ENCODE results near the gene ALDH1A1.

The ALDH1A1 gene

DNA sequence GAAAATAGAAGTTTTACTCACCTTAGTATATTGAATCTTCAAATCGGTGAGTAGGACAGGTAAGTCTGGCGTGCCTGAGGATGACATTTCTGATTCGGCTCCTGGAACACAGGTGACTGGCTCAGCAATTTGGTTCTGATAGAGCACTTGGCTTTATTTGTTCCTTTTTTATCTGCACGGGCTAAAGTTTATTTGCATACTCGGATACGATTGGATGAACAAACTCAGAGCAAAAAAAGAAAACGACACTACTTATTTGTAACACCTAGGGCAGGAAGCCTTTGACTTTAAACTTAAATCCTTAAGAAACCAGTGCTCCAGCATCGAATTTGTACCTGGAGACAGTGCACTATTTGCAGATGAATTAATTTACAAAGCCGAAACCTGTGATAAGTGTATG, at the start of gene ALDH1A1:
TSS of gene ALDH1A1 (minus strand) at position 140 of the 400 bp plus-strand sequence. CDS start at position 87, 53 bp downstream.
- DNase-seq = peak; percentile 69

DNA sequence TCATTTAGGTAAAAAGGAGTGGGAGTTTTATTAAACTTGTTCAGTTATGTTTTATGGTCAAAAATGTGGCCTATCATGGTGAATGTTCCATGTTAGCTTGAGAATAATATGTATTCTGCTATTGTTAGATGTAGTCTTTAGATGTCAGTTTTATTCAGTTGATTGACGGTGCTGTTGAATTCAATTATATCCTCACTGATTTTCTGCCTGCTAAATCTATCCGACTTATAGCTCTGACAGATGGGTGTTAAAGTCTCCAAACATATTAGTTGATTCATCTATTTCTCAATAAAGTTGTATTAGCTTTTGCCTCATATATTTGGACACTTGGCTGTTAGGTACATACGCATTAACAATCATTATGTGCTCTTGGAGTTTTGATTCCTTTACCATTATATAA, 49.0 kb upstream of the ALDH1A1 start:
- no peak for DNase-seq

DNA sequence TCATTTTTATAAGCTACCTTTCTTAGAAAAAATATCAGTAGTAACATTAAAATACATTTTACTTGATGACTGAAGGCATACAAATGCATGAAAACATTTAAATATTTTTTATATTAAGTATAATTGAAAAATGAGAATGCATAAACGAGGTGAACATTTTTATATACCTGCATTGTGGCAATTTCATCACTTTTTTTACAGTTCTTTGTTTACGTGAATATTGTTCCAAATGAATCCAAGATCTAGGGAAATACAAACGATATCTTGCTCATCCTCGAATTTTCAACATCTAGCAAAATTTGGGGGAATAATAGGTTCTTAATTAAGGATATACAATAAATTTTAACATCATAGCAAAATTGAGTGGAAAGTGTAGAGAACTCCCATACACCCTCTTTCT, 45.5 kb upstream of the ALDH1A1 start:
- DNase-seq = no peak

DNA sequence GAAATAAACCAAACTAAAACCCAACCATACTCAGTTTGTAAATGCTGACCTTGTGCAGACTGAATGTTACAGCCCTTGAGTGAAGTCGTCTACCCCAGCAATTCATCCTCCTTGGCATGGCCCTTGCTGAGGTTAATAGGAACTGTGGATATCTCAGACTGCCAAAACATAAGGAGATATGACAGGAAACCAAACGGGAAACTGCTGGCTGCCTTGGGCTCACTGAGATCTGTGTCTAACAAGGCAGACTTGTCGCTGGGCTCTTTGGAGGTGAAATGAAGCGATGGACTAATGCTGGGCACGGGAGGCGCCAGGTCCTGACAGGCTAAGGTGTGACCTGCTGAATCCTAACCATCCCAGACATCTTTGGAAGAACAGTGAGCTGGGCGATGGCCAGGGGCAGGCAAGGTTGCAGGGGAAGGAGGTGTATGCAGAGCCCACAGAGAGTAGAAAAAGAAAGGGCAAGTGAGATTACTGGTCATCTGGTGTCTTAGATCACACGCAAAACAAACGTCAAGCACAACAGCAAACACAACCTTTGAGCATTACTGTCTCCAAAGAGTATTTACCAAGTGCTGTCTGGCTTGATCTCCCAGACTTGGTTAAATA, 44.6 kb upstream of the ALDH1A1 start:
- no peak for DNase-seq

DNA sequence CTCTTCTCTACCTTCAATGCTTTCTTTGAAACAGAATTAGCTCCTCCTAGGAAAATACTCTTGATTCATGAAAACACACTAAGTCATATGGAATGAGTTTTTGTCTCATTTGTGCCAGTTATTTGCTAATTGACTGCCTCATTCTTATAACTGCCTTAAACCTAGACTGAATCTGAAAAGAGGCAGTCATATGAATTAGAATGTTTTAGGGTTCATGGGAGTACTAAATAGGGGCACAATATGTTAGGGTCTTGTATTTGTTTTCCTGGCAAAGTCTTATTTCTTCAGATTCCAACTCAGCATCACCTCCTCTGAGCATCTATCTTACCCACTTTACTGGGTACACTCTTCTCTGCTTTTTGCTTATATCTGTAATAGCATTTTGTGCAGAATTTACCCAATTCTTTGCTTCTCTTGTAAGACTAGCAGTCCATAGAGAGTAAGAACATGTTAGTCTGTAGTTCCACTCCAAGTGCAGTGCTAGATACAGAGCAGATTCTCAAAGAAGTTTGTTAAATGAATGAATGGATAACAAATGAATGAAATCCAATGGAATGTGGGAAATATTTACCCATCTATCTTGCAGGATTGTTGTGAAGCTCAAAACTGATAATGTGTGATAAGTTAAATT, 43.9 kb upstream of the ALDH1A1 start:
- no peak for DNase-seq

DNA sequence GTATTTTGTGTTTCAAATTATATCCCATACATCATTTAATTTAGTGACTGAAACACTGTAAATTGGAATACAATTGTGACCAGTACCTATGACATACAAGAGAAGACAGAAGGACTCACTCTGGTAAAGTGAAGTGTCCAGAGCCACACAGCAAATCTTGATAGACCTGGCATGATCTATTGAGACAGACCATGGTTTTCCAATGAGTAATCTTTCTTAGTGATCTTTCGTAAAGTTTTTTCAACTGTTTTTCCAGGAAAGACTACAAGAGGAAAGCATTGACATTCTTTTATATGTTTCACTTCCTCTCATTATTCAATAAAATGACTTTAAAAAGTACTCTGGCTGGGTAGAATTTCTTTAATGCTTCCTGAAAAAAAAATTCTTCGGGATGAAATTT, 43.3 kb upstream of the ALDH1A1 start:
- DNase-seq = no peak

DNA sequence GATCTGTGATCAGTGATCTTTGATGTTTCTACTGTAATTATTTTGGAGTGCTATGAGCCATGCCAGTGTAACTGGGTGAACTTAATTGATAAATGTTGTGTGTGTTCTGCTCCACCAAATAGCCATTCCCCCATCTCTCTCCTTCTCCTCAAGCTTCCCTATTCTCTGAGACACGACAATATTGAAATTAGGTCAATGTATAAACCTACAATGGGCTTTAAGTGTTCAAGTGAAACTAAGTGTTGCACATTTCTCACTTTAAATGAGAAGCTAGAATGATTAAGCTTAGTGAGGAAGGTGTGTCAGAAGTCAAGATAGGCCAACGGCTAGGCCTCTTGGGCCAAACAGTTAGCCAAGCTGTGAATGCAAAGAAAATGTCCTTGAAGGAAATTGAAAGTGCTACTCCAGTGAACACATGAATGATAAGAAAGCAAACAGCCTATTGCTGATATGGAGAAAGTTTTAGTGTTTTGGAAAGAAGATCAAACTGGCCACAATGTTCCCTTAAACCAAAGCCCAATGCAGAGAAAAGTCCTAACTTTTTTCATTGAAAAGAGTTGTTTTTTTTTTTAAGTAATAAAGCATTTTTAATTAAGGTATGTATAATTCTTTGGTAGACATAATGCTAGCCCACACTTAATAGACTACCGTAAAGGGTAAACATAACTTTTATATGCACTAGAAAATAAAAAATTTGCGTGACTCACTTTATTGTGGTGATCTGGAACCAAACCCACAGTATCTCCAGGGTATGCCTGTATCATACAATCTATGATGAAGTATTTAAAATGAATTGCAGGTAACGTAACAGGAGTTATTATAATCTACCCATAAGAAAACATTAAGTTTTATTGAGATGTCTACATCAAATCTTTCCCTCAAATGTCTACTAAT, 42.5 kb upstream of the ALDH1A1 start:
- DNase-seq = no peak

DNA sequence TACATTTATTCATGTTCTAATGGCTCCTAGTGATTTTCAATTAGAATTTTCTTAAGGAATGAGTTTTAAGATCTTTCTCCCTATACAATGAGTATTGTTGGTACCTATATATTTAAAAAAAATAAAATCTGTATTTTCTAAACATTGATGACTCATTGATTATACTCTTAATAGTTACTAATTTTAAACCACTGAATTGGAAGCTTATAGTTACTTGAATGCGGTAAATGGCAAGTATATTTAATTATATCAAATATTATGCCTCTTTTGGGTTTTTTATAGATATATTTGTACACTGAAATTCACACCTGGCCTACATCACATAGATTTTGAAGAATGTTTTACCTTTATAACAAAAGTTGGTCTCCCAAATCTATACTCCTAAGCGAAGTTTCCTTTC, 38.9 kb upstream of the ALDH1A1 start:
- no peak for DNase-seq

DNA sequence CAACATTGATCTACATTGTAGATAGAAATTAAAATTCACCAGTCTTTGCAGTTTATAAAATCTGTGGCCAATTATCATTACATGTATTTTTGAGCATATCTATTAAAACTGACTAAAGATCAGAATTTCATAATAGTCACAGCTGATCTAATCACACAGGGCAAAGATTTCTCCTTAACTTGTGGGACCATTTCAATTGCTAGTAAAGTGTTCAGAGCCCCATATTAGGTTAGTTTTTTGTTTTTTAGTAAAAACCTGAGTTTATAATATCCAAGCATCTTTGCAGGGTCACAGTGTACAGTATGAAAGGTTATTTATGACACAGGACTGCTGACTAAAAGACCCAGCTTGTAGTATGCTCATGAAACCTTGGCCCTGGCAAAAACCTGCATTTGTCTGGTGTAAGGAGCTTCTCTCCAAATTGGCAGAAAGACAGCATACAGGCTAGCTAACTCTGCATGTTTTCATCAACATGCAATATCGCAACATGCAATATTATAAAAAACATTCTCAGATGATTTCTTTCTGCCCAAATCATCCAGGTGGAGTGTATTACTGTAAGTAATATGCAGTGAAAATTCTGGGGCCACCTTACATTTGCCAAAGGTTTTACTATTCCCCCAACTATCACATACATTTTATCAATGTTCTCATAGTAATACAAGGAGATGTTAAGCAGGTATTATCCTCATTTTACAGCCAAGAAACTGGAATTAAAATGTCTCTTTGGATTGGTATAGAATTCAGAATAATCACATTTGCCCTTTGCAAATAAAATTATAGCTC, 37.7 kb upstream of the ALDH1A1 start:
- no peak for DNase-seq

DNA sequence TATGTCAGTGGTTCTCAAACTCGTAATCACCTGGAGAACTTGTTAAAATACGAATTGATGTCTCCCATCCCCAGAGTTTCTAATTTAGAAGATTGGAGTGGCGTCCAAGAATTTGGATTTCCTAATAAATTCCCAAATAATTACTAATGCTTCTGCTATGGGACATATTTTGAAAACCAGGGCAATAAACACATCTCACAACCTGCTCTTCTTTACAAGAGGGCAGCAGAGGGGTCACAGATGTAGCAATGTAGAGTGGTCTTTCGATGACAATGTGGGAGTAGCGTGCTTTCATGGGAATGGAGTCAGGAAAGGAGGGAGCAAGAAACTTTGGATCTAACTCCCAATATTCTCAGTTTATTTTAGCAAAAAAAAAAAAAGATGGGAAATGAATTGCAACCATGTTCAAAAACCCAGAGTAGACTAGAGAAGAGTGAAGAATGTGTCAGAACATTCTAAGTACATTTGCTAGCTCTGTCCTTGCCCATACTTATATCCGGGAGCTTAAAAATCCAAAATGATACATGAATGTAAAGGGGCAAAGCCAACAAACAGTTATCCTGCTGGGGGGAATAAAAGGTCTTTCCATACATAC, 33.8 kb upstream of the ALDH1A1 start:
- DNase-seq = no peak

DNA sequence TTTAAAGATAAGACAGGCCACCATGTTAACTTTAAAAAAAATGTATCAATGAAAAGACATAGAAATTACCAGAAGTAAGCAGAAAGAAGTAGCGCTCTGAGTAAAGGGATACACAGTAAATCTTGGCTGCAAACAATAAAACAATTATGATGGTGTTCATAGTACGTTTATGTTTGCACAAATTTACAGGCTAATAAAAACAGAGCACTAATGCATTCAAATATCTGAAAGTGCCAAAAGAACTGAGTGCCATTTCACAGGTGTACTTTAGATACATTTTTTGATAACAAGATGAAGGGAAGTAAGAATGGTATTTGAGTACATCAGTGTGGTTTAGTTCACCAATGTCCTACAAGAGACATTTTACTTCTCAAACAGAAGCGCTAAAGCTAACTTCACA, 32.9 kb upstream of the ALDH1A1 start:
- no peak for DNase-seq

DNA sequence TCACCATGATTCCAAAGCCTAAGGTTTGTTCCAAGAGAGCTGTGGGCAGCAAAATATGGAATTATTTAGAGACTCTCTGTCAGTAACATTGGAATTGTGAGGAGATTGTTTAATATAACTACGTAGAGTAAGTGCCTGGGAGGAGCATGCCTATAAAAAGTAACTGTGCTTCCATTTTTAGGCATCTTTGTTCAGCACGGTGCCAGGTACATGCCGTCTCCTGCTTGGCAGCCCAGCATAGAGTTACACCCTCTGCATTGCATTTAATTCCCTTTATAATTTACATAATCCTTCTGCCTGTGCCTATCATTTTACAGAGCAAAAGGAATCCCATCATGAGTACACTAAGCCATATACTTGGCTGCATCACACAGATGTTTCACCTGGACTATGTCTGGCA, 32.1 kb upstream of the ALDH1A1 start:
- no peak for DNase-seq

DNA sequence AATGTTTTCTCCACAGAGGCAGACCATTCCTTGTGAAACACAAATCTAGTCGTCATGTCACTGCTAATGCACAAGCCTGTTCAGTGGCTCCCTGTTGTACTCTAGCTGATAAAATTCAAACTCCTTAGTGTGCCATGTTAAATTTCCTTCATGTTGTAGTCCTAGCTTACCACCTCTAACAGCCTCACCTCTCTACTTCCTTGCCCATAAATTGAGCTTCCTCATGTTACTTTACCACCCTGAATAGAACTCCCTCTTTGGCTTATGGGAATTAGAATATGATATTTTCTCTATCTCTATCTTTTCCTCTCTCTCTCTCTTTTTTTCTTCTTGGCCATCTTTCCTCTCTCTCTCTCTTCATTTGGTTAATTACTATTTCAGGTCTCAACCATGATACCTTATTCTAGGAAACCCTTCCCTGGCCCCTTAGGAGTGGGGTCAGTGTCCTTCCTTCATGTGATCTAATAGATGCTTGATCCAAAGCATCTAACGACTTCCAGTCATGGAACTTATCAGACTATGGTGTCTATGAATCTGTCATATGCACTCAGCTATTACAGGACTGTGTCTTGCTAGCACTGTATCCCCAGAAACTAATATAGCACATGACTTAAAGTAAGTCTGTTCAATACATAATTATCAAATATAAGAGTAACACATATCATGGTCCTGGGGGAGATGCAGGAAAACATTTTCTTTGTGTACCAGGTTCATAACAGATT, 31.5 kb upstream of the ALDH1A1 start:
- no peak for DNase-seq

DNA sequence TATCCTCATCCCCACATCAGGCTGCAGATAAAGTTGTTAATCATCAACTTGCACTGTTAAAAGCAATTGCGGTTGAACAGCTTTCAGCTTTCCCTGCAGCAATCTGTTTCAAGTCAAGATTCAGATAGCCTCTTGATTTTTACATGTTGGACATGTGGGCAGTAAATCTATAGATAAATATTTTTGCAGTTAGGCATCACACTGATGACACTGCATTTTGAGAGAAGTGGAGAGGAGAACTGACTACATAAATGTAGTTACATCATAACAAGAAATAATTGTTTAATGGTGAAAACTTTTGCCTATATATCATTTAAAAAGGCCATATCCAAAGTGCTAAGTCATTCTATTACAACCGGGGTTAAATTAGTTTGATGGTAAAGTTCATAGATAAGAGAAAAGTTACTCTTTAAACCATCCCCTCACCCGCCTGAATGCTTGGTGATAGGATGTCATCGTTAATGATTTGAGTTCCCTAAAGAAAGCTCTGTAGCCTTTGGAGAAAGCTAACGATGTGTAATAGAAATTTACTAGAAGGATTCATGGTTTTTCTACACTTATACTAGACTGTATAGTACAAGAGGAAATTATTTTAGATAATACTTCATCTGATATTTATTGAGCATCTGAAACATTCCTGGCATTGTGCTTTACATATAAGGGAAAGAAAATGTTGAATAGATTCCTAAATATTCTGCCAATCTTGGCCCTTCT, 30.8 kb upstream of the ALDH1A1 start:
- DNase-seq = no peak

DNA sequence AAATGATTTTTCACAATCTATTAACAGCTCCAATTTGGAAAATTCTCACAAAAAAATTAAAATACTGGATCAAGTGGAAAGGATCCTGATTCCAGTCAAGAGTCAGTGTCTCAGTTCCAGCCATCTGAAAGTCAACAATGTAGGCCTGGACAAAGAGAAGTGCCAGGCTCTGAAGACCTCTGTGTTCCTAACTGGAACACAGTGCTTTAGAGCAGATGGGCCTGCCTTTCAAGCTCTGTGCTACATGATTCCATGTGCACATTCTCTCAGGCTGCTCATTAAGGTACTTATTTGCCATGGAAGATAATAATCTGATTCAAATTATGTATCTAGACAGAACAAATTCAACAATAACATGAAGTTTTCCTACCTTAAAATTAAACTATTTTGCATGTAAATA, 30.2 kb upstream of the ALDH1A1 start:
- DNase-seq = no peak

DNA sequence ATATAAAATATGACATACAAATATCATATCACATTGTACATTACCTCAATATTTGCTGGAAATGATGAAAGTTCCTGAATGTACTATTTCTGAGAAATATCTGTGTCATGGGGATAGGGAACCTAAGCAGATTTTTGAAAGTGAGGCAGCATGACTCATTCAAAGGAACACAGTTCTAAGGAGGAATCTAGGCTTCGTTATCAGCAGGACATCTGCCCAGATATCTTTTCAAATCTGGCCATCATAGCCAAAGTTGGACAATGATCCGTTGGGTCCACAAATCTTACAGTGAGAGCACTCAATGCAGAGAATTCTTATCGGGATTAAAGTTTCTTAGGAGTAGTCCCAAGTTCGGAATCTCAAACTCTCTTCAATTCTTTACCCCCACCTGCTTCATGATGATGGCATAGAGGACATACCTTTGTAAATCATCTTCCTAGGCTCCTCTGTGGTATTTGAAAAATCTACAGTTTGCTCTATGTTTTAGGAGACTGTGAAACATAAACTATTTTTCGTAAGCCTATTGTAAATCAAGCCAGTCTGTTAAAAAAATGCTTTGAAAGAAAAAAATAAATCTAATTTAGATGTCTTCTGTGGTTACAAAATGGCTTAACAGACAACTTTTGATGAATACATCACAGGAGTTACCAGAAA, 29.4 kb upstream of the ALDH1A1 start:
- DNase-seq = no peak

DNA sequence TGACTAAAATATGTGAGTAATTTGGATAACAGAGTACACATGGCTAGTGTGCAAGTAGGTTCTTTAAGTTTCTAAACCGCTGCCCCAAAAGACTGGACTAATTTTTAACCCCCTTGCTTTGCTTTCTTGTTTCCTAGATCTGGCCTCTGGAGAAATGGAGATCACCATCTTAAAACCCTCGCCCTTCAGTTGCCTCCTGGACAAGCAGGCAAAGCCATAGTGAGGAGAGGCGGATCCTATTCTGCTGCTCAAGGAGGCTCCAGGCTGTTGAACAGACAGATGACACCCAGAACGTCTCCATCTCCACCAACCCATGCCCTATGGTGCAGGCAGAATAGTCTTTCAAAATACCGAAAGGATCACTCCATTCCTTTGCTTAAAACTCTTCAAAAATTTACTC, 28.6 kb upstream of the ALDH1A1 start:
- no peak for DNase-seq

DNA sequence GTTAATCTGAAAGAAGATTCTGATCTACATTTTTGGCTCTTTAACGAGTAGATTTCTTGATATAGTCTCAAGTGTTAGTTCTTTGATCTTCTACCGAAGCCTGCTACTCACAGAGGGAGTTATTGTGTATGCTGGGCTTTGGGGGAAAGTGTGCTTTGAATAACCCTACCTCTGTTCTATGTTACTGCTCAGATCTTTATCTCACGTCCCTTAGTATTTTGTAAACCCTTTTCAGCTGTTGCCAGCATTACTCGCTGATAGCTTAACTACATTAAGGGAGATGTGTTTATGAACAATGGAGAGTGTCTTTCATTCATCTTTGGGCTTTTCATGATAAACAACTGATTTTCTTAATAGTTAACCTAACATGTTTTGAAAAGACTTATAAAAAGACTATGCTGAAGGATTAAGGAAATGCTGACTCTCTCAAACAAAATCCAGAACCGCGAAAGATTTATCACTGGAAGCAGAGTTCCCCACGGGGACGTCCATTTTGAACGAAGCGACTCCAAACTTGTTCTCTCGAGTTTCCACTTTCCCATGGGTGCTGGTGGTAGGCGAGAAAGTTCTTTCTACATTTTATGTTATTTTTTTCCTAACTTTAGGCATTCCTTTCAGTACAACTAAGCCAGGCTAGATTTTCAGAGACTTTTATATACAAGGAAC, 27.9 kb upstream of the ALDH1A1 start:
- DNase-seq = no peak

DNA sequence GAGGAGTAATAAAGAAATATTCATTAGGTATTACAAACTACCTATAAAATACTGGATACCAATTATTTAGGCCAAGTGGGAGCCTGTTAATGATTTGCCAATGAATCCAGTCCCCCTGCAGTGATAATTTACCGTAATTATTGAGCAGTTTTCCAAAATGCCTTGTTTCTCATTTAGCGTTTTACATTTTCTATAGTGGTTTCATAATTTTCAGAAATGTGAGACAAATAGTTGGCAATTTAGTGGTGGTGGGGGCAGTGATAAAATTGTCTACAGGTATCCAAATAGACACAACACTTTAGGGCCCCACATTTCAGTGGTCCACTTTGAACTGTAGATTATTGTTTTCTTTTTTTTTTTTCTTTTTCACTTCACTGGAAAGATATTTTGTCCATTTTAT, 27.3 kb upstream of the ALDH1A1 start:
- DNase-seq = no peak

DNA sequence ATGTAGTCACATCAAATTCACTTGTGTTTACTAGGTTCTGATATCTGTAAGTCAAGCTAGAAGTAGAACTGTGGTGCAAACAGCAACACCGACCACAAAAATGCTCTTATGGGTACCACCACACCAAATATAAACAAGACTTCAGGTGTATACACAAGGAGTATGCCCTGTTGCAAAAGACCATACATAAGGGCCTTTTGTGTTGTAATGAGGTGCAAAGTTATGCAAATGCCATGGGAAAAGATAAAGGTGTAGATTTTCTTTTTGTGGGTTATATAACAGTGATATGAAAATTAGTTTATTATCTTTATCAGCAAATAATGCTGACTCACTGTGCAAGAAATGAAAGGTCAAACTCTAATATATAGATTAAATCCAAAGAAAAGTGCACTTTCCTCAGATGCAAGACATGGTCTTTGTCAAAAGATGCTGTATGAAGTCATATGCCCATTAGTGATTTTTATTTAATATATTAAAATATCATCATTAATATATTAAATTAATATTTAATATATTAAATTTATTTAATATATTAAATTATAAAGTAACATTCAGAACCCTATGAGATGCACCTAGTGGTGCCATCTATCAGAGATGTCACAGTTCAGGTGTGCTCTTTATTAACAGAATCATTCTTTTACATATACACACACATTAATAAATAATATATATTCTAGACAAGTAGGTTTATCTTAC, 26.7 kb upstream of the ALDH1A1 start:
- DNase-seq = no peak
